Measurements from ENCODE around the gene ASTN2.

Gene ASTN2

GRCh38 chr9:116786737-116787136 lies 628.1 kb downstream of the ASTN2 start:
- DNase-seq: no peak

- no peak for DNase-seq
Observed at GRCh38 chr9:116777116-116777515, 637.7 kb downstream of the ASTN2 start.

GRCh38 chr9:116774421-116775180 lies 640.3 kb downstream of the ASTN2 start:
- no peak for DNase-seq

GRCh38 chr9:116767219-116767618 lies 647.6 kb downstream of the ASTN2 start:
- no peak for DNase-seq

GRCh38 chr9:116765011-116765410 lies 649.8 kb downstream of the ASTN2 start:
- no peak for DNase-seq

- no peak for DNase-seq
Observed at GRCh38 chr9:116763770-116764169, 651.1 kb downstream of the ASTN2 start.

GRCh38 chr9:116760636-116761035 lies 654.2 kb downstream of the ASTN2 start:
- no peak for DNase-seq

GRCh38 chr9:116757030-116757429 lies 657.8 kb downstream of the ASTN2 start:
- DNase-seq: no peak

- DNase-seq: no peak
Observed at GRCh38 chr9:116753389-116753788, 661.5 kb downstream of the ASTN2 start.

- no peak for DNase-seq
Observed at GRCh38 chr9:116750510-116750909, 664.3 kb downstream of the ASTN2 start.

- DNase-seq: no peak
Observed at GRCh38 chr9:116749772-116750171, 665.1 kb downstream of the ASTN2 start.

- DNase-seq: no peak
Observed at GRCh38 chr9:116749176-116749575, 665.7 kb downstream of the ASTN2 start.

- no peak for DNase-seq
Observed at GRCh38 chr9:116741742-116742141, 673.1 kb downstream of the ASTN2 start.

GRCh38 chr9:116741086-116741740 lies 673.6 kb downstream of the ASTN2 start:
- no peak for DNase-seq

- peak; percentile 81 for DNase-seq
Observed at GRCh38 chr9:116737152-116737546, 677.7 kb downstream of the ASTN2 start.

GRCh38 chr9:116736399-116737151 lies 678.3 kb downstream of the ASTN2 start:
- no peak for DNase-seq

- DNase-seq: no peak
Observed at GRCh38 chr9:116733010-116733641, 681.7 kb downstream of the ASTN2 start.

- DNase-seq: no peak
Observed at GRCh38 chr9:116726602-116727001, 688.3 kb downstream of the ASTN2 start.

- DNase-seq: no peak
Observed at GRCh38 chr9:116724123-116724522, 690.7 kb downstream of the ASTN2 start.

- DNase-seq: no peak
Observed at GRCh38 chr9:116721944-116722343, 692.9 kb downstream of the ASTN2 start.

GRCh38 chr9:116721411-116721810 lies 693.4 kb downstream of the ASTN2 start:
- no peak for DNase-seq

- no peak for DNase-seq
Observed at GRCh38 chr9:116720111-116720510, 694.7 kb downstream of the ASTN2 start.

GRCh38 chr9:116718111-116718510 lies 696.7 kb downstream of the ASTN2 start:
- no peak for DNase-seq

Measured in fibroblast of skin of scalp (primary cell).